ENCODE results near the gene LY6G5C.

DNA sequence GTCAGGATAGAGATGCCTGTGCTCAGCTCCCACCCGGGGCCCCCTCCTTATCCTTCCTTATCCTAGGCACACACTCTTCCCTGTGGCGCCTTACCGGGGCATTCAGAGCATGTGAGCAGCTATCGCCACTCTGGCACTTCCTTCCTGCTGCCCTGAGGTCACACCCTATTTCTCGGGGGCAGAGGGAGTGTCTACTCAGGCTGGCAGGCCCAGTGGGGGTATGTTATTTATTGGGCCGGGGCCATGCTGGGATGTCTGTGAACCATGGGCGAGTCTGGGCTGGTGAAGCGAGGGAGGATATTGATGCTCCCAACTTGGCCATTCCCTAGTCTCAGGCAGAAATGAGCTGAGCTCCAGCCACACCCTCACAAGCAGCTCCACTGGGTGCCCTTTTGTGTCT lies 30.4 kb upstream of the LY6G5C start:
- TF ChIP-seq, protein P1, sequence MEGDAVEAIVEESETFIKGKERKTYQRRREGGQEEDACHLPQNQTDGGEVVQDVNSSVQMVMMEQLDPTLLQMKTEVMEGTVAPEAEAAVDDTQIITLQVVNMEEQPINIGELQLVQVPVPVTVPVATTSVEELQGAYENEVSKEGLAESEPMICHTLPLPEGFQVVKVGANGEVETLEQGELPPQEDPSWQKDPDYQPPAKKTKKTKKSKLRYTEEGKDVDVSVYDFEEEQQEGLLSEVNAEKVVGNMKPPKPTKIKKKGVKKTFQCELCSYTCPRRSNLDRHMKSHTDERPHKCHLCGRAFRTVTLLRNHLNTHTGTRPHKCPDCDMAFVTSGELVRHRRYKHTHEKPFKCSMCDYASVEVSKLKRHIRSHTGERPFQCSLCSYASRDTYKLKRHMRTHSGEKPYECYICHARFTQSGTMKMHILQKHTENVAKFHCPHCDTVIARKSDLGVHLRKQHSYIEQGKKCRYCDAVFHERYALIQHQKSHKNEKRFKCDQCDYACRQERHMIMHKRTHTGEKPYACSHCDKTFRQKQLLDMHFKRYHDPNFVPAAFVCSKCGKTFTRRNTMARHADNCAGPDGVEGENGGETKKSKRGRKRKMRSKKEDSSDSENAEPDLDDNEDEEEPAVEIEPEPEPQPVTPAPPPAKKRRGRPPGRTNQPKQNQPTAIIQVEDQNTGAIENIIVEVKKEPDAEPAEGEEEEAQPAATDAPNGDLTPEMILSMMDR (conservative IDR thresholded peaks at IDR 0.05 in 1 of 2, IDR thresholded peaks at IDR 0.05 in 1 of 2; ENCODE audit: low read depth in 1 of 2, low read length in 2 of 2), result no peak
- no peak for TF ChIP-seq EZH2 (IDR thresholded peaks at IDR 0.05; ENCODE audit: low read length, missing control alignments)
